Immature natural killer cell (primary cell): ENCODE data around the gene TGM4. TPM values are rescaled to one million over a fixed set of nuclear protein-coding genes. Genes with fewer than 3 reads are reported as not detected.
A peak's percentile ranks its signal among the peaks of the same experiment; 100 is the strongest.

Experiments
- DNase-seq, 3 donors: peaks; one replicate each; pipeline ENCODE4 v3.0.0; 2022; ENCODE audit warnings: mixed read lengths in 1 of 3
- H3K27ac Mint-ChIP-seq, 6 donors: one replicate each; pipeline ENCODE4 v1.8.0; 2020; ENCODE audit warnings: mixed read lengths in 6 of 6, mild to moderate bottlenecking in 5 of 6, inconsistent platforms in 4 of 6, moderate library complexity in 3 of 6
- H3K27me3 Mint-ChIP-seq, 3 donors: one replicate each; pipeline ENCODE4 v1.8.0; 2020 to 2021; ENCODE audit warnings: low read depth in 3 of 3, mild to moderate bottlenecking in 3 of 3, mixed read lengths in 3 of 3, moderate library complexity in 3 of 3, inconsistent platforms in 1 of 3
- H3K36me3 Mint-ChIP-seq, 3 donors: one replicate each; pipeline ENCODE4 v1.8.0; 2020; ENCODE audit warnings: mixed read lengths in 3 of 3, inconsistent platforms in 2 of 3, mild to moderate bottlenecking in 2 of 3
- H3K4me1 Mint-ChIP-seq, 2 donors: one replicate each; pipeline ENCODE4 v1.8.0; 2020; ENCODE audit warnings: inconsistent platforms in 2 of 2, mild to moderate bottlenecking in 2 of 2, mixed read lengths in 2 of 2, moderate library complexity in 1 of 2
- H3K4me3 Mint-ChIP-seq, 5 donors: one replicate each; pipeline ENCODE4 v1.8.0; 2020; ENCODE audit warnings: mild to moderate bottlenecking in 5 of 5, mixed read lengths in 5 of 5, inconsistent platforms in 3 of 5, moderate library complexity in 3 of 5
- H3K9me3 Mint-ChIP-seq, 6 donors: one replicate each; pipeline ENCODE4 v1.8.0; 2020; ENCODE audit warnings: mild to moderate bottlenecking in 6 of 6, mixed read lengths in 6 of 6, inconsistent platforms in 4 of 6, moderate library complexity in 3 of 6
- polyA plus RNA-seq, 3 donors: library from polyadenylated mRNA; unstranded; fragments of 300-500 nt; fragmentation: Illumina TruSeq; gene quantifications; one replicate each; pipeline ENCODE4 v1.2.3, GENCODE V29; 2021

TGM4 gene
- polyA plus RNA-seq, 3 donors from 2014 or later, result 0.15 TPM; not detected in 2

DNA sequence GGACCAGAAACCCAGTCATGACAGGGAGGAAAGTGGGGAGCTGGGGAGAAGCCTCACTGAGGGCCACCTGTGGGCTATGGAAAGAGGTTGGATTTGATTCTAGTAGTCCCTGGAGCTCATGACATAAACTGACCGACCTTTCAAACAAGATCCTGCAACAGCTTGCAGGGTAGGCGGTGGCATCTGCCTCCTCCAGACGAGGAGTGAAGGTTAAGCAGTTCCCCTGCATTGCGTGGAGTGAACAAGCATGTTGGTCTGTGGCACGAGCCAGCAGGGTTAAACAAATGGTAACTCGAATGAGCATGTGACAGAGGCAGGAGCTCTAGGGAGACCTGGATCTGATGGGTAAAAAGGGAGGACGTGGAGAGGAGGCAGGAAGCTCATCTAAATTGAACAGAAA, 12.7 kb downstream of the TGM4 start:
- no peaks in the 10 kb centered on the region for H3K36me3 Mint-ChIP-seq
- no peak overlapping the region for H3K4me3 Mint-ChIP-seq
- peaks cover 2 to 5% (median 4%) of the 10 kb centered on the region in 3 donors for H3K27me3 Mint-ChIP-seq
- no peaks in the 10 kb centered on the region for H3K4me1 Mint-ChIP-seq
- H3K27ac Mint-ChIP-seq, result peak overlapping the region in 1 of 6 donors; percentile 36
- H3K9me3 Mint-ChIP-seq, result no peaks in the 10 kb centered on the region
- no peak for DNase-seq

DNA sequence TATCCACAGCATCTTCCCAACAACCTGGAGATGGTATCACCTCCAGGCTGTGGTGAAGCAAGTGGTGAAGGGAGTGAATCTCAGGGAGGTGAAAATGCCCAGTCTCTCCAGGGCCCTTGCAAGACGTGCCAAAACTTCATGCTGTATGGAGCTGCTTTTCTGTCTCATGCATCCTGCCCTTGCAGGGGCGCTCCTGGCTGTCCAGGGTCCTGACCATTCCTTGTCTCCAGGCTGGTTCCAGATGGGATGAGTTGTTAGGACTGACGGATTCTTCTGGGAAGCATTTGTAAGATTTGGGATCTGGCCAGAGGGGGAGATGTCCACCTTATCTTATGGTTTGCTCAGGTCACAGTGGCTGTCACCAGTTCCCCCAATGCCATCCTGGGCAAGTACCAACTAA, 15.8 kb downstream of the TGM4 start:
- H3K36me3 Mint-ChIP-seq, result no peaks in the 10 kb centered on the region
- no peaks in the 10 kb centered on the region for H3K9me3 Mint-ChIP-seq
- no peak overlapping the region for H3K27ac Mint-ChIP-seq
- no peaks in the 10 kb centered on the region for H3K4me1 Mint-ChIP-seq
- no peak overlapping the region for H3K4me3 Mint-ChIP-seq
- peaks cover 0 to 2% (median 2%) of the 10 kb centered on the region in 3 donors for H3K27me3 Mint-ChIP-seq
- no peak for DNase-seq

GRCh38 chr3:44890852-44891251, 16.4 kb downstream of the TGM4 start:
- no peak for DNase-seq
- Mint-ChIP-seq H3K4me1 (no peaks in the 10 kb centered on the region), H3K4me3 (no peak overlapping the region), H3K27ac (no peak overlapping the region), H3K9me3 (no peaks in the 10 kb centered on the region), H3K36me3 (no peaks in the 10 kb centered on the region), H3K27me3 (peaks cover 0 to 2% (median 2%) of the 10 kb centered on the region in 3 donors)

DNA sequence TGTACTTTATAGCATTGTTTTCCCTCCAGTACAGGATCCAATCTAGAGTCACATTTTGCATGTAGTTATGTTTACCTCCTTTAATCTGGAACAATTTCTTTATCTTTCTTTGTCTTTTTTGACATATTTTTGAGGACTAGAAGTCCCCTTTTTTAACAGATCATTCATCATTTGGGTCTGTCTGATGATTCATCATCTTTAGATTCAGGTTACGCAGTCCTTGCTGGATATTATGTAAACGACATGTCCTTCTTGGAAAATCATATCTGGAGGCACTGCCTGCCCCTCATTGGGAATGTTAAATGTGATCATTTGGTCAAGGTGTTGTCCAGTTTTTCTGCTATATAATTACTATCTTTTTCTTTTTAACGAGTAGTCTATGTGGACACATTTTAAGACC, 18.3 kb downstream of the TGM4 start:
- no peak overlapping the region for H3K27ac Mint-ChIP-seq
- no peak for DNase-seq
- H3K4me3 Mint-ChIP-seq, result no peak overlapping the region
- no peaks in the 10 kb centered on the region for H3K9me3 Mint-ChIP-seq
- H3K4me1 Mint-ChIP-seq, result no peaks in the 10 kb centered on the region
- no peaks in the 10 kb centered on the region for H3K36me3 Mint-ChIP-seq
- H3K27me3 Mint-ChIP-seq, result peaks cover 0 to 2% (median 0%) of the 10 kb centered on the region in 3 donors

DNA sequence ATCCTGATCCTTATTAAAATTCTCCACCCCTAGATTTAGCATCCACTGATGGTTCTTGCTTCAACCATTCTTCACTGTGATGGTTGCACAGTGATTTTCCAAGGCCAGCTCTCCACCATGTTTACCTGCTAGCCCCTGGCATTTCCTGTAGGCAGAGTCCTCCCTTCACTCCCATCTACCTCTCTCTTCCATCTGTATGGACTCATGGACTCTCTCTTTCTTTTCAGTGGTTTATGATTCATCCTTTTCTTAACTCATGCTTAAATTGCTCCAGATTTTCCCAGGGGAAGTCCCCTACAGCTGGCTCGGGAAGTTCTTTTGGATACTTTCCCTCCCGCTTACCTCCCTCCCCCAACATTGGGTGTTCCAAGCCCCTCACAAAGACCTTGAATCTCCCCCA, 18.7 kb downstream of the TGM4 start:
- Mint-ChIP-seq H3K9me3 (no peaks in the 10 kb centered on the region), H3K36me3 (no peaks in the 10 kb centered on the region), H3K27ac (no peak overlapping the region), H3K4me3 (no peak overlapping the region), H3K4me1 (no peaks in the 10 kb centered on the region), H3K27me3 (peaks cover 0 to 2% (median 0%) of the 10 kb centered on the region in 3 donors)
- no peak for DNase-seq

- Mint-ChIP-seq H3K4me1 (no peaks in the 10 kb centered on the region), H3K36me3 (no peaks in the 10 kb centered on the region), H3K4me3 (no peak overlapping the region), H3K9me3 (no peaks in the 10 kb centered on the region), H3K27me3 (peaks cover 0 to 2% (median under 1%) of the 10 kb centered on the region in 3 donors), H3K27ac (no peak overlapping the region)
- no peak for DNase-seq
Measured at GRCh38 chr3:44894485-44894884, 20.1 kb downstream of the TGM4 start.

- H3K4me1 Mint-ChIP-seq, result peaks cover 0 to 7% of the 10 kb centered on the region in 2 donors
- H3K36me3 Mint-ChIP-seq, result no peaks in the 10 kb centered on the region
- H3K9me3 Mint-ChIP-seq, result no peaks in the 10 kb centered on the region
- H3K27me3 Mint-ChIP-seq, result peaks cover 0 to 9% (median 2%) of the 10 kb centered on the region in 3 donors
- no peak overlapping the region for H3K27ac Mint-ChIP-seq
- no peak for DNase-seq
- no peak overlapping the region for H3K4me3 Mint-ChIP-seq
Measured at GRCh38 chr3:44896440-44896839, 22.0 kb downstream of the TGM4 start.

DNA sequence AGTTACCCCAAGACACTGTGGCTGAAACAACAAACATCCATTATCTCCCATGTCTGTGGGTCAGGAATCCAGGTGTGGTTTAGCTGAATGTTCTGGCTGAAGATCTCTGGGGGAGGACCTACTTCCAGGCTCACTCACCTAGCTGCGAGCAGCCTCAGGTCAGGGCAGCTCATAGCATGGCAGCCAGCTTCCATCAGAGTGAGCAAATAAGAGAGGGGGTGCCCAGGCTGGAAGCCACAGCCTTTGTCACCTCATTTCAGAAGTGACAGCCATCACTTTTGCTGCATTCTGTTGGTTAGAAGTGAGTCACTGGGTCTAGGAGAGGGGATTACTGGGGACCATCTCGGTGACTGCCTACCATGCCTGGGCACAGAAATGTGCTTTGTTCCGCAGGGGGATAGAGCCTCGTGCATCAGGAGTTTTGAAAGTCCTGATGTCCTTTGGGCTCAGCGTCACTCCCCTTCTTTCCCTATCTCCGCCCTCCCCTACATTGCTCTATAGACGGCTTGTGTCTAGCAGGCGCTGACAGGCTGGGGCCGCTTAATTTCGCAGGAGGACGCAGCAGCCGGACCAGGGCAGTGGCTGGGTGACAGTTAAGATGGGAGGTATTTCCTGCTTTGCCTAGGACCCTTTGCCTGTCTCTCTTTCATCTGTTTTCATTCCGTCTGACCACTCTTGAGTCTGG, 25.4 kb downstream of the TGM4 start:
- peaks cover 2 to 13% (median 2%) of the 10 kb centered on the region in 3 donors for H3K27me3 Mint-ChIP-seq
- no peaks in the 10 kb centered on the region for H3K36me3 Mint-ChIP-seq
- no peak overlapping the region for H3K27ac Mint-ChIP-seq
- no peaks in the 10 kb centered on the region for H3K9me3 Mint-ChIP-seq
- no peak for DNase-seq
- peaks cover 0 to 7% of the 10 kb centered on the region in 2 donors for H3K4me1 Mint-ChIP-seq
- H3K4me3 Mint-ChIP-seq, result no peak overlapping the region

DNA sequence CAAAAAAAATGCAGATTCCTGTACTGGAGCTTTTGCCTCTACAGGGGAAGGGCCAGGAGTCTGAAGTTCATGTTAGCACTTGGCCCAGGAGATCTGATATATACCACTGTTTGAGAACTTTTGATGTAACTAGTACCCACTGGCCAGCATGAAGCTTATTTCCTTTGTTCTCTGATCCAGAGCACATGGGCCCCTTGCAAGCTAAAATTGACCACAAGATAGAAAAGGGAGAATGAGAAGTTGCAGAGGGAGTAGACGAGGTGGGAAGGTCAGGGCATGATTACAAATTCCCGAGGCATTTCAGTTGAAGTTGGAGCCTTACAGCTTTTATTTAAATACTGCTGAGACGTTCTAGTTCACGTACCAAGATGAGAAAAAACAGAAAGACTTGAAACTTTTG, 28.2 kb downstream of the TGM4 start:
- Mint-ChIP-seq H3K27me3 (peaks cover 0 to 13% (median 5%) of the 10 kb centered on the region in 3 donors), H3K27ac (no peak overlapping the region), H3K4me1 (peaks cover 0 to 7% of the 10 kb centered on the region in 2 donors), H3K4me3 (no peak overlapping the region), H3K36me3 (no peaks in the 10 kb centered on the region), H3K9me3 (no peaks in the 10 kb centered on the region)
- DNase-seq, result no peak

DNA sequence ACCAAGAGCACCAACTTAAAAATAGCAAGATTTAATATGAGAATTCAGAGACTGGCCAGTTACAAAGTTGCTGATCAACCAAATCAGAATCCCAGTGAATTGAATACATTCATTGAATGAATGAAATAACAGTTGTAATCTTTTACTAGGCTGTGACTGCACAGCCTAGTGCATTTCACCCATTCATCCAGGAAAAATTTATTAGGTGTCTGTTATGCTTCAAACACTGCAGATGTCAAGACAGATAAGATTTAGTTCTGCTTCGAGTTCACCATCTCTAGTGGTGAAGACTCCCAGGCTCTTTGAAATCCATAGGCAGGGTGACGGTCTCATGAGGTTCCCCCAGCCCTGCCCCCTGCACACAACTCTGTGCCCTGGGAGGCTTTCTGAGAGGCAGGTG, 28.9 kb downstream of the TGM4 start:
- peaks cover 0 to 15% (median 5%) of the 10 kb centered on the region in 3 donors for H3K27me3 Mint-ChIP-seq
- no peaks in the 10 kb centered on the region for H3K9me3 Mint-ChIP-seq
- H3K4me3 Mint-ChIP-seq, result no peak overlapping the region
- H3K27ac Mint-ChIP-seq, result no peak overlapping the region
- DNase-seq, result no peak
- no peaks in the 10 kb centered on the region for H3K36me3 Mint-ChIP-seq
- peaks cover 0 to 7% of the 10 kb centered on the region in 2 donors for H3K4me1 Mint-ChIP-seq

DNA sequence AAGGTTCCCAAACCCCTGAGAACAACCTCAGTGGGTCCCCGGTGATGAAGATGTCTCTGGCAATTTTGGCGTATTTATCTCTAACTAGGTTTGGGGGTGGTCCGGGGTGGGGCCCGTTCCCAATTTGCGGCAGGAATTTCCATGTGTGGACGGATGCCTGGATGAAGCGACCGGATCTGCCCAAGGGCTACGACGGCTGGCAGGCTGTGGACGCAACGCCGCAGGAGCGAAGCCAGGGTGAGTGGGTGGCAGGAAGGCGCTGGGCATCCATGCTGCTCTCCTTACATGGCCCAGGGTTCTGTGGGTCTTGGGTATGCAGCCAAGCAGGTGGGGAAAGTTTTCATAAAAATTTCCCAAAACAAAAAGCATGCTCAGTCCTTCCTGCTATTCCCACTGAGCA, 29.3 kb downstream of the TGM4 start:
- no peaks in the 10 kb centered on the region for H3K36me3 Mint-ChIP-seq
- no peaks in the 10 kb centered on the region for H3K9me3 Mint-ChIP-seq
- DNase-seq, result no peak
- H3K27me3 Mint-ChIP-seq, result peaks cover 0 to 15% (median 5%) of the 10 kb centered on the region in 3 donors
- H3K4me3 Mint-ChIP-seq, result no peak overlapping the region
- peaks cover 0 to 7% of the 10 kb centered on the region in 2 donors for H3K4me1 Mint-ChIP-seq
- no peak overlapping the region for H3K27ac Mint-ChIP-seq

DNA sequence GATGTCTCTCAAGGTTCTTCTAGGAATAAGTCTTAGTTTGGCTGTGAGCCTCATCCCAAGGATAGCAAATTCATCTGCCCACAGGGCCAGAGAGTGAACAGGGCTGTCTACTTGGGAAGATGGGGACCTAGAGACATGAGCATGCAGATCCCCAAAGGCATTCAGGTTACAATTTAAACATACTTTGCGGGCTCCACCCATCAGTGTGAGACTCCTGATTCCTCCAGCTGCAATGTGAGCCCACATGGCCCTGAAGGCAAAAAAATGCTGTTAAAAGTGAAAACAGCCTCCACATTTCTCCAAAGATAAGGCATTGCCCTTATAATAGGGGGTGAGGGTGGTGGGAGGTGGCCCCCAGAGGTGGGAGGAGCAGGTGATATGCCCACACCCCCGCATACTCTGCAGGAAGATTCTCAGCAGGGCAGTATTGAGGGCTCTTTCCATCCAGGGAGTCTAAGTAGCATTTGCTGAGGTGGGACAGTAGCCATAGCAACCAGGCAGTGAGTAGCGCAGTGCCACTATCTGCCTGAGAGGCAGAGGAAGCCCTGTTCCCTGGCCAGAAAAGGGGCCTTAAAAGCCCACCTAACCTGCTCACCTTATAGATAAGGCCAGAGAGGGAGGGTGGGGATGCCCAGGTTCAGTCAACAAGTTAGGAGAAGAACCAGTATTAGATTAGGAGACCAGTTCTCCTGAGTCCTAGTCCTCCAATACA, 31.2 kb downstream of the TGM4 start:
- Mint-ChIP-seq H3K9me3 (no peaks in the 10 kb centered on the region), H3K36me3 (no peaks in the 10 kb centered on the region), H3K27me3 (peaks cover 0 to 9% (median 5%) of the 10 kb centered on the region in 3 donors), H3K4me3 (no peak overlapping the region), H3K27ac (no peak overlapping the region), H3K4me1 (peaks cover 0 to under 1% of the 10 kb centered on the region in 2 donors)
- no peak for DNase-seq

- H3K4me1 Mint-ChIP-seq, result no peaks in the 10 kb centered on the region
- no peaks in the 10 kb centered on the region for H3K9me3 Mint-ChIP-seq
- H3K36me3 Mint-ChIP-seq, result no peaks in the 10 kb centered on the region
- H3K27me3 Mint-ChIP-seq, result peaks cover 0 to 14% (median 5%) of the 10 kb centered on the region in 3 donors
- DNase-seq, result no peak
- H3K27ac Mint-ChIP-seq, result no peak overlapping the region
- no peak overlapping the region for H3K4me3 Mint-ChIP-seq
Measured at GRCh38 chr3:44906997-44907396, 32.6 kb downstream of the TGM4 start.

DNA sequence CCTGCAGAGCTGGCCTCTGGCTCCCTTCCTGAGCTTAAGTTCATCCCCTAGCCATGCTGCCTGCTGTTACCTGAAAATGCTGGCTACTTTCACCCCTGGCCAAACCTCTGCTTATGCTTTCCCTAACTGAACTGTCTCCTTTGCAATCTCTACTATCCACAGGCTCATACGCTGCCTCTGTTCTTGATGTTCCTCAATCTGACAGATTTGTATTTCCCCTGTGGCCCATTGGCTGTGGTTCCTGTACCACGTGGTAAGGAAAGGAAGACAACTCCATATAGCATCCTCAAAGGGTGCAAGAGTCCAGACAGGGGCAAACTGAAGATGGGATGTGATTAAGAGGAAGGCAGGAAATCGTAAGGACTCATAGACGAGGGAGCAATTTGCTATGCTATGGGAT, 33.2 kb downstream of the TGM4 start:
- Mint-ChIP-seq H3K36me3 (no peaks in the 10 kb centered on the region), H3K27me3 (peaks cover 0 to 10% (median 5%) of the 10 kb centered on the region in 3 donors), H3K4me3 (no peak overlapping the region), H3K27ac (no peak overlapping the region), H3K4me1 (no peaks in the 10 kb centered on the region), H3K9me3 (no peaks in the 10 kb centered on the region)
- no peak for DNase-seq
